HEK293 (cell line): ENCODE measurements around the gene TFPI.

Experiments used
- CTCF ChIP-seq: fragments of 450-650 bp; formaldehyde crosslinking; IDR thresholded peaks from 2 replicates; pipeline ENCODE4 v1.5.1; 2016; ENCODE audit warnings: missing biosample characterization, missing genetic modification characterization
- GLIS2 ChIP-seq: fragments of 450-650 bp; formaldehyde crosslinking; IDR thresholded peaks from 2 replicates; pipeline ENCODE4 v1.5.1; 2016; ENCODE audit warnings: missing biosample characterization, missing genetic modification characterization
- HOXA7 ChIP-seq: sonication (generic); formaldehyde crosslinking; IDR thresholded peaks from 2 replicates; pipeline ENCODE4 v1.8.1; 2022; ENCODE audit warnings: missing genetic modification reagents, borderline replicate concordance
- REST ChIP-seq: fragments of 450-650 bp; formaldehyde crosslinking; IDR thresholded peaks from 2 replicates; pipeline ENCODE4 v1.5.1; 2016; ENCODE audit warnings: missing biosample characterization, missing genetic modification characterization
- ZNF792 ChIP-seq: fragments of 450-650 bp; formaldehyde crosslinking; IDR thresholded peaks from 2 replicates; pipeline ENCODE4 v1.5.1; 2016; ENCODE audit warnings: missing biosample characterization, missing genetic modification characterization

- TF ChIP-seq REST (tag by site-specific recombination) = no peak
- TF ChIP-seq HOXA7 (CRISPR knock-in tag) = no peak
- no peak for TF ChIP-seq GLIS2 (tag by site-specific recombination)
- no peak for TF ChIP-seq ZNF792
- no peak for TF ChIP-seq CTCF (tag by site-specific recombination)
Measured at GRCh38 chr2:187554011-187554703, at the start of gene TFPI.
